HEK293 (cell line): ENCODE results near the gene SRRM4.

Experiments used
- CTCF ChIA-PET: fragments of 350-600 bp; formaldehyde crosslinking; extraction: SDS; loops from one replicate; lab custom pipeline; 2021; ENCODE audit warnings: antibody characterized with exemption; lab: Yijun Ruan, JAX
- POLR2A ChIA-PET: fragments of 300-600 bp; formaldehyde crosslinking; extraction: SDS; loops from one replicate; lab custom pipeline; 2020; ENCODE audit warnings: antibody characterized with exemption, inconsistent platforms; lab: Yijun Ruan, JAX
- H3K27ac ChIP-seq: fragments of 200-500 bp; sonication (Bioruptor generic); 2 replicates; pipeline ENCODE4 v1.5.1; 2014; ENCODE audit warnings: low read depth, low read length, control low read depth, inconsistent platforms; ENCODE audit errors: extremely low read depth
- H3K36me3 ChIP-seq, 2 experiments: fragments of 200-500 bp in 1 of 2; sonication (Bioruptor generic) in 1 of 2; 1 replicate in 1 of 2; 2 replicates in 1 of 2; pipeline ENCODE4 v1.5.1; 2014 to 2017; ENCODE audit warnings: inconsistent platforms in 2 of 2, low read length in 2 of 2; ENCODE audit not compliant: control insufficient read depth in 2 of 2, insufficient read depth in 1 of 2
- H3K4me1 ChIP-seq: fragments of 200-500 bp; sonication (Bioruptor generic); 2 replicates; pipeline ENCODE4 v1.5.1; 2014; ENCODE audit warnings: mild to moderate bottlenecking, low read length, inconsistent platforms; ENCODE audit not compliant: control insufficient read depth, insufficient read depth
- H3K4me3 ChIP-seq: 2 replicates; pipeline ENCODE4 v1.5.1; 2011; ENCODE audit warnings: low read depth, mild to moderate bottlenecking, control low read depth, low read length, moderate library complexity
- H3K9me3 ChIP-seq: fragments of 200-500 bp; sonication (Bioruptor generic); 2 replicates; pipeline ENCODE4 v1.5.1; 2014; ENCODE audit warnings: low read depth, low read length, inconsistent platforms; ENCODE audit not compliant: control insufficient read depth, insufficient read depth
- BCL11A ChIP-seq: fragments of 450-650 bp; formaldehyde crosslinking; IDR thresholded peaks from 2 replicates; pipeline ENCODE4 v1.5.1; 2016; ENCODE audit warnings: low read depth, missing biosample characterization, missing genetic modification characterization
- GFI1B ChIP-seq: fragments of 450-650 bp; formaldehyde crosslinking; IDR thresholded peaks from 2 replicates; pipeline ENCODE4 v1.5.1; 2016; ENCODE audit warnings: missing biosample characterization, missing genetic modification characterization
- SALL2 ChIP-seq: fragments of 450-650 bp; formaldehyde crosslinking; IDR thresholded peaks from 2 replicates; pipeline ENCODE4 v1.5.0; 2017; ENCODE audit warnings: missing biosample characterization, mild to moderate bottlenecking, missing genetic modification characterization, borderline replicate concordance
- SETDB1 ChIP-seq: IDR thresholded peaks from one replicate; pipeline ENCODE4 v1.6.1; 2017; ENCODE audit warnings: mild to moderate bottlenecking, low read length, moderate library complexity, mixed read lengths; ENCODE audit not compliant: insufficient read length
- ZFP3 ChIP-seq: fragments of 450-650 bp; formaldehyde crosslinking; IDR thresholded peaks from 2 replicates; pipeline ENCODE4 v1.5.1; 2016; ENCODE audit warnings: low read depth, missing biosample characterization, missing genetic modification characterization
- ZNF132 ChIP-seq: fragments of 450-650 bp; formaldehyde crosslinking; IDR thresholded peaks from 2 replicates; pipeline ENCODE4 v1.5.1; 2017; ENCODE audit warnings: missing biosample characterization, missing genetic modification characterization, borderline replicate concordance
- ZNF138 ChIP-seq: fragments of 450-650 bp; formaldehyde crosslinking; IDR thresholded peaks from 2 replicates; pipeline ENCODE4 v1.5.1; 2016; ENCODE audit warnings: missing biosample characterization, missing genetic modification characterization, borderline replicate concordance
- ZNF157 ChIP-seq: fragments of 450-650 bp; formaldehyde crosslinking; IDR thresholded peaks from 2 replicates; pipeline ENCODE4 v1.5.1; 2016; ENCODE audit warnings: missing biosample characterization, missing genetic modification characterization
- ZNF184 ChIP-seq: fragments of 450-650 bp; IDR thresholded peaks from 2 replicates; pipeline ENCODE4 v1.5.1; 2018; ENCODE audit warnings: missing biosample characterization, mild to moderate bottlenecking, missing genetic modification characterization
- ZNF239 ChIP-seq: fragments of 450-650 bp; formaldehyde crosslinking; IDR thresholded peaks from 2 replicates; pipeline ENCODE4 v1.5.1; 2016; ENCODE audit warnings: missing biosample characterization, missing genetic modification characterization
- ZNF311 ChIP-seq: fragments of 450-650 bp; formaldehyde crosslinking; IDR thresholded peaks from 2 replicates; pipeline ENCODE4 v1.5.1; 2017; ENCODE audit warnings: missing biosample characterization, missing genetic modification characterization, borderline replicate concordance
- ZNF416 ChIP-seq: fragments of 450-650 bp; formaldehyde crosslinking; IDR thresholded peaks from 2 replicates; pipeline ENCODE4 v1.5.1; 2016; ENCODE audit warnings: missing biosample characterization, missing genetic modification characterization
- ZNF426 ChIP-seq: fragments of 450-650 bp; formaldehyde crosslinking; IDR thresholded peaks from 2 replicates; pipeline ENCODE4 v1.5.1; 2017; ENCODE audit warnings: missing biosample characterization, missing genetic modification characterization, mild to moderate bottlenecking, inconsistent platforms, moderate library complexity
- ZNF654 ChIP-seq: fragments of 450-650 bp; formaldehyde crosslinking; IDR thresholded peaks from 2 replicates; pipeline ENCODE4 v1.5.1; 2016; ENCODE audit warnings: low read depth, missing biosample characterization, missing genetic modification characterization
- ZNF664 ChIP-seq: fragments of 450-650 bp; formaldehyde crosslinking; IDR thresholded peaks from 2 replicates; pipeline ENCODE4 v1.5.1; 2016; ENCODE audit warnings: missing biosample characterization, missing genetic modification characterization
- ZNF670 ChIP-seq: fragments of 450-650 bp; formaldehyde crosslinking; IDR thresholded peaks from 2 replicates; pipeline ENCODE4 v1.5.1; 2016; ENCODE audit warnings: missing biosample characterization, missing genetic modification characterization, low read depth
- ZNF777 ChIP-seq: fragments of 450-650 bp; formaldehyde crosslinking; IDR thresholded peaks from 2 replicates; pipeline ENCODE4 v1.5.1; 2017; ENCODE audit warnings: missing biosample characterization, missing genetic modification characterization, borderline replicate concordance
- ZNF791 ChIP-seq: fragments of 450-650 bp; formaldehyde crosslinking; IDR thresholded peaks from 2 replicates; pipeline ENCODE4 v1.5.1; 2016; ENCODE audit warnings: missing biosample characterization, missing genetic modification characterization
- TF ChIP-seq, protein P1 (sequence below): fragments of 450-650 bp; formaldehyde crosslinking; IDR thresholded peaks from 2 replicates; pipeline ENCODE4 v1.5.1; 2017; ENCODE audit warnings: missing biosample characterization, missing genetic modification characterization
- TF ChIP-seq, protein P2 (sequence below): sonication (generic); formaldehyde crosslinking; IDR thresholded peaks from 2 replicates; pipeline ENCODE4 v1.8.1; 2022; ENCODE audit warnings: mild to moderate bottlenecking, moderate library complexity, missing genetic modification reagents
- TF ChIP-seq, protein P3 (sequence below): fragments of 450-650 bp; formaldehyde crosslinking; IDR thresholded peaks from 2 replicates; pipeline ENCODE4 v1.5.1; 2016; ENCODE audit warnings: missing biosample characterization, missing genetic modification characterization
- TF ChIP-seq, protein P4 (sequence below): fragments of 450-650 bp; formaldehyde crosslinking; IDR thresholded peaks from 2 replicates; pipeline ENCODE4 v1.5.1; 2016; ENCODE audit warnings: missing biosample characterization, missing genetic modification characterization
- TF ChIP-seq, protein P5 (sequence below): fragments of 450-650 bp; formaldehyde crosslinking; IDR thresholded peaks from 2 replicates; pipeline ENCODE4 v1.5.1; 2017; ENCODE audit warnings: missing biosample characterization, missing genetic modification characterization
- TF ChIP-seq, protein P6 (sequence below): fragments of 450-650 bp; IDR thresholded peaks from 2 replicates; pipeline ENCODE4 v1.5.1; 2018; ENCODE audit warnings: missing biosample characterization, mild to moderate bottlenecking, missing genetic modification characterization

SRRM4 gene

DNA sequence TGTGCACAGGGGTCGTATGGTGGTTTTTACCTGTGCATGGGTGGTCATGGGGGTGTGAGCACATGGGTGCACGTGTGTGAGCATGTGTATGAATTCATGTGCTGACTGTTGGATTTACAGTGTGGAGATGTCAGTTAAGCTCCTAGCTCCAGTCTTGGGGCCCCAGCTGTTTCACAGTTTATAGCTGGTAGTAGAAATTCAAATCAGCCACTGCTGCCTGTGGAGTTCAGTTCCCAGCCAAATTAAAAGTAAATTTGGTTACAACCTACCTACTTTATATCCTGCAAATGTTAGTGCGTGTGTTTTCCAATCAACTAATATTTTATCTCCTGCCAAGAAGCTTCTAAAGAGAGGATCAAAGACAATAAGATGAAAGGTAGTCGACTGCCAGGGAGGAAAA lies 141.4 kb downstream of the SRRM4 start:
- Histone ChIP-seq H3K27ac (no peak overlapping the region), H3K9me3 (no peaks in the 10 kb centered on the region), H3K36me3 (no peaks in the 10 kb centered on the region), H3K4me3 (no peak overlapping the region), H3K4me1 (no peaks in the 10 kb centered on the region)
- POLR2A ChIA-PET, result no interaction called here
- TF ChIP-seq ZNF654 (tag by site-specific recombination), result no peak
- TF ChIP-seq ZNF157, result no peak
- TF ChIP-seq ZNF311 (tag by site-specific recombination), result no peak
- TF ChIP-seq ZNF670 (tag by site-specific recombination), result no peak
- no peak for TF ChIP-seq ZNF184
- TF ChIP-seq, protein P1, sequence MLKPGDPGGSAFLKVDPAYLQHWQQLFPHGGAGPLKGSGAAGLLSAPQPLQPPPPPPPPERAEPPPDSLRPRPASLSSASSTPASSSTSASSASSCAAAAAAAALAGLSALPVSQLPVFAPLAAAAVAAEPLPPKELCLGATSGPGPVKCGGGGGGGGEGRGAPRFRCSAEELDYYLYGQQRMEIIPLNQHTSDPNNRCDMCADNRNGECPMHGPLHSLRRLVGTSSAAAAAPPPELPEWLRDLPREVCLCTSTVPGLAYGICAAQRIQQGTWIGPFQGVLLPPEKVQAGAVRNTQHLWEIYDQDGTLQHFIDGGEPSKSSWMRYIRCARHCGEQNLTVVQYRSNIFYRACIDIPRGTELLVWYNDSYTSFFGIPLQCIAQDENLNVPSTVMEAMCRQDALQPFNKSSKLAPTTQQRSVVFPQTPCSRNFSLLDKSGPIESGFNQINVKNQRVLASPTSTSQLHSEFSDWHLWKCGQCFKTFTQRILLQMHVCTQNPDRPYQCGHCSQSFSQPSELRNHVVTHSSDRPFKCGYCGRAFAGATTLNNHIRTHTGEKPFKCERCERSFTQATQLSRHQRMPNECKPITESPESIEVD (tag by site-specific recombination), result no peak
- TF ChIP-seq BCL11A, result no peak
- no peak for TF ChIP-seq ZNF791 (tag by site-specific recombination)
- no peak for TF ChIP-seq ZNF664 (tag by site-specific recombination)
- no peak for TF ChIP-seq GFI1B (tag by site-specific recombination)
- TF ChIP-seq ZNF416 (tag by site-specific recombination), result no peak
- TF ChIP-seq ZNF426 (tag by site-specific recombination), result no peak
- TF ChIP-seq ZNF132, result no peak
- TF ChIP-seq, protein P2, sequence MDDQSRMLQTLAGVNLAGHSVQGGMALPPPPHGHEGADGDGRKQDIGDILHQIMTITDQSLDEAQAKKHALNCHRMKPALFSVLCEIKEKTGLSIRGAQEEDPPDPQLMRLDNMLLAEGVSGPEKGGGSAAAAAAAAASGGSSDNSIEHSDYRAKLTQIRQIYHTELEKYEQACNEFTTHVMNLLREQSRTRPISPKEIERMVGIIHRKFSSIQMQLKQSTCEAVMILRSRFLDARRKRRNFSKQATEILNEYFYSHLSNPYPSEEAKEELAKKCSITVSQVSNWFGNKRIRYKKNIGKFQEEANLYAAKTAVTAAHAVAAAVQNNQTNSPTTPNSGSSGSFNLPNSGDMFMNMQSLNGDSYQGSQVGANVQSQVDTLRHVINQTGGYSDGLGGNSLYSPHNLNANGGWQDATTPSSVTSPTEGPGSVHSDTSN (CRISPR knock-in tag), result no peak
- TF ChIP-seq, protein P3, sequence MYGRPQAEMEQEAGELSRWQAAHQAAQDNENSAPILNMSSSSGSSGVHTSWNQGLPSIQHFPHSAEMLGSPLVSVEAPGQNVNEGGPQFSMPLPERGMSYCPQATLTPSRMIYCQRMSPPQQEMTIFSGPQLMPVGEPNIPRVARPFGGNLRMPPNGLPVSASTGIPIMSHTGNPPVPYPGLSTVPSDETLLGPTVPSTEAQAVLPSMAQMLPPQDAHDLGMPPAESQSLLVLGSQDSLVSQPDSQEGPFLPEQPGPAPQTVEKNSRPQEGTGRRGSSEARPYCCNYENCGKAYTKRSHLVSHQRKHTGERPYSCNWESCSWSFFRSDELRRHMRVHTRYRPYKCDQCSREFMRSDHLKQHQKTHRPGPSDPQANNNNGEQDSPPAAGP (tag by site-specific recombination), result no peak
- TF ChIP-seq, protein P4, sequence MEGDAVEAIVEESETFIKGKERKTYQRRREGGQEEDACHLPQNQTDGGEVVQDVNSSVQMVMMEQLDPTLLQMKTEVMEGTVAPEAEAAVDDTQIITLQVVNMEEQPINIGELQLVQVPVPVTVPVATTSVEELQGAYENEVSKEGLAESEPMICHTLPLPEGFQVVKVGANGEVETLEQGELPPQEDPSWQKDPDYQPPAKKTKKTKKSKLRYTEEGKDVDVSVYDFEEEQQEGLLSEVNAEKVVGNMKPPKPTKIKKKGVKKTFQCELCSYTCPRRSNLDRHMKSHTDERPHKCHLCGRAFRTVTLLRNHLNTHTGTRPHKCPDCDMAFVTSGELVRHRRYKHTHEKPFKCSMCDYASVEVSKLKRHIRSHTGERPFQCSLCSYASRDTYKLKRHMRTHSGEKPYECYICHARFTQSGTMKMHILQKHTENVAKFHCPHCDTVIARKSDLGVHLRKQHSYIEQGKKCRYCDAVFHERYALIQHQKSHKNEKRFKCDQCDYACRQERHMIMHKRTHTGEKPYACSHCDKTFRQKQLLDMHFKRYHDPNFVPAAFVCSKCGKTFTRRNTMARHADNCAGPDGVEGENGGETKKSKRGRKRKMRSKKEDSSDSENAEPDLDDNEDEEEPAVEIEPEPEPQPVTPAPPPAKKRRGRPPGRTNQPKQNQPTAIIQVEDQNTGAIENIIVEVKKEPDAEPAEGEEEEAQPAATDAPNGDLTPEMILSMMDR, result no peak
- CTCF ChIA-PET, result no interaction called here

DNA sequence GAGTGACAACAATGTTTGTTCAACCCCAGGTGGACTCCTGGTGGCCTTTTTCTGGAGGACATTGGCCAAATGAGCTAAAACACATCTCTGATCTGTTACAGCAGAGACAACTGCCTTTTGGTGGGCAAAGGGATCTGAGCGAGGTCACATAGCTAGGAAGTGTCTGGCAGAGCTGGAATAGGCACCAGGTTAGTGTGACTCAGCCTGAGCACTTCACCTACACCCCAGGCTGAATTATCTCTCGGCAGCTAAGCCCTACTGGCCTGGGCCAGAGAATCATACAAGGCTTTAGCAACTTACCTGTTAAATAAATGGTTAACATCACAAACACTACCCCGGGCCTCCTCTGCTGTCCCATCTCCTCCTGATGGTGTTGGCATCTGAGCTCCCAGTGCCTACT lies 147.2 kb downstream of the SRRM4 start:
- ChIA-PET POLR2A (no interaction called here), CTCF (no interaction called here)
- H3K36me3 ChIP-seq, result no peaks in the 10 kb centered on the region
- H3K27ac ChIP-seq, result no peak overlapping the region
- no peak for TF ChIP-seq ZFP3 (tag by site-specific recombination)
- TF ChIP-seq ZNF239 (tag by site-specific recombination), result no peak
- TF ChIP-seq ZNF777, result no peak
- no peak for TF ChIP-seq ZNF670 (tag by site-specific recombination)
- TF ChIP-seq ZNF138 (tag by site-specific recombination), result no peak
- TF ChIP-seq, protein P5, sequence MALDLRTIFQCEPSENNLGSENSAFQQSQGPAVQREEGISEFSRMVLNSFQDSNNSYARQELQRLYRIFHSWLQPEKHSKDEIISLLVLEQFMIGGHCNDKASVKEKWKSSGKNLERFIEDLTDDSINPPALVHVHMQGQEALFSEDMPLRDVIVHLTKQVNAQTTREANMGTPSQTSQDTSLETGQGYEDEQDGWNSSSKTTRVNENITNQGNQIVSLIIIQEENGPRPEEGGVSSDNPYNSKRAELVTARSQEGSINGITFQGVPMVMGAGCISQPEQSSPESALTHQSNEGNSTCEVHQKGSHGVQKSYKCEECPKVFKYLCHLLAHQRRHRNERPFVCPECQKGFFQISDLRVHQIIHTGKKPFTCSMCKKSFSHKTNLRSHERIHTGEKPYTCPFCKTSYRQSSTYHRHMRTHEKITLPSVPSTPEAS (tag by site-specific recombination), result no peak
- no peak for TF ChIP-seq SALL2
- TF ChIP-seq, protein P6, sequence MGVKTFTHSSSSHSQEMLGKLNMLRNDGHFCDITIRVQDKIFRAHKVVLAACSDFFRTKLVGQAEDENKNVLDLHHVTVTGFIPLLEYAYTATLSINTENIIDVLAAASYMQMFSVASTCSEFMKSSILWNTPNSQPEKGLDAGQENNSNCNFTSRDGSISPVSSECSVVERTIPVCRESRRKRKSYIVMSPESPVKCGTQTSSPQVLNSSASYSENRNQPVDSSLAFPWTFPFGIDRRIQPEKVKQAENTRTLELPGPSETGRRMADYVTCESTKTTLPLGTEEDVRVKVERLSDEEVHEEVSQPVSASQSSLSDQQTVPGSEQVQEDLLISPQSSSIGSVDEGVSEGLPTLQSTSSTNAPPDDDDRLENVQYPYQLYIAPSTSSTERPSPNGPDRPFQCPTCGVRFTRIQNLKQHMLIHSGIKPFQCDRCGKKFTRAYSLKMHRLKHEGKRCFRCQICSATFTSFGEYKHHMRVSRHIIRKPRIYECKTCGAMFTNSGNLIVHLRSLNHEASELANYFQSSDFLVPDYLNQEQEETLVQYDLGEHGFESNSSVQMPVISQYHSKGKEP (tag by site-specific recombination), result no peak
- TF ChIP-seq SETDB1, result no peak
- H3K4me1 ChIP-seq, result no peaks in the 10 kb centered on the region
- no peaks in the 10 kb centered on the region for H3K9me3 ChIP-seq
- H3K4me3 ChIP-seq, result no peak overlapping the region
